Activated naive CD8-positive, alpha-beta T cell treated with anti-CD3 and anti-CD28 coated beads, Interleukin-2, amount 10 ng/mL, durations not matched to agents 7 days and 5 days (primary cell): Measurements from ENCODE around the gene STAT4. TPM values are rescaled to one million over a fixed set of nuclear protein-coding genes. Genes with fewer than 3 reads are reported as not detected.

Experiments
- ATAC-seq: fragments of 150-1000 bp; cut with Tn5 transposase; one replicate; pipeline ENCODE4 v1.10.0; 2021; ENCODE audit warnings: low read depth, moderate library complexity
- POLR2A ChIA-PET: fragments of 350-600 bp; sonication (Branson Sonifier 250); formaldehyde crosslinking; loops from one replicate; lab custom pipeline; 2021; ENCODE audit warnings: antibody characterized with exemption; lab: Charles Lee
- DNase-seq: peaks from one replicate; pipeline ENCODE4 v3.0.0; 2021
- H3K27ac Mint-ChIP-seq: one replicate; pipeline ENCODE4 v1.8.0; 2022; ENCODE audit warnings: mild to moderate bottlenecking, mixed read lengths
- H3K27me3 Mint-ChIP-seq: one replicate; pipeline ENCODE4 v1.8.0; 2022; ENCODE audit warnings: mild to moderate bottlenecking, moderate library complexity, mixed read lengths
- H3K36me3 Mint-ChIP-seq: one replicate; pipeline ENCODE4 v1.8.0; 2021; ENCODE audit warnings: mild to moderate bottlenecking, mixed read lengths
- H3K4me1 Mint-ChIP-seq: one replicate; pipeline ENCODE4 v1.8.0; 2021; ENCODE audit warnings: mixed read lengths
- H3K4me3 Mint-ChIP-seq: one replicate; pipeline ENCODE4 v1.8.0; 2022; ENCODE audit warnings: mild to moderate bottlenecking, moderate library complexity, mixed read lengths
- H3K9me3 Mint-ChIP-seq: one replicate; pipeline ENCODE4 v1.8.0; 2021; ENCODE audit warnings: mixed read lengths
- total RNA-seq, 2 experiments: library from RNA; stranded (reverse); gene quantifications; one replicate each; pipeline ENCODE4 v1.2.3, GENCODE V29; 2021

The STAT4 gene
- total RNA-seq, 2 experiments from 2014 or later: 170 to 177 TPM

DNA sequence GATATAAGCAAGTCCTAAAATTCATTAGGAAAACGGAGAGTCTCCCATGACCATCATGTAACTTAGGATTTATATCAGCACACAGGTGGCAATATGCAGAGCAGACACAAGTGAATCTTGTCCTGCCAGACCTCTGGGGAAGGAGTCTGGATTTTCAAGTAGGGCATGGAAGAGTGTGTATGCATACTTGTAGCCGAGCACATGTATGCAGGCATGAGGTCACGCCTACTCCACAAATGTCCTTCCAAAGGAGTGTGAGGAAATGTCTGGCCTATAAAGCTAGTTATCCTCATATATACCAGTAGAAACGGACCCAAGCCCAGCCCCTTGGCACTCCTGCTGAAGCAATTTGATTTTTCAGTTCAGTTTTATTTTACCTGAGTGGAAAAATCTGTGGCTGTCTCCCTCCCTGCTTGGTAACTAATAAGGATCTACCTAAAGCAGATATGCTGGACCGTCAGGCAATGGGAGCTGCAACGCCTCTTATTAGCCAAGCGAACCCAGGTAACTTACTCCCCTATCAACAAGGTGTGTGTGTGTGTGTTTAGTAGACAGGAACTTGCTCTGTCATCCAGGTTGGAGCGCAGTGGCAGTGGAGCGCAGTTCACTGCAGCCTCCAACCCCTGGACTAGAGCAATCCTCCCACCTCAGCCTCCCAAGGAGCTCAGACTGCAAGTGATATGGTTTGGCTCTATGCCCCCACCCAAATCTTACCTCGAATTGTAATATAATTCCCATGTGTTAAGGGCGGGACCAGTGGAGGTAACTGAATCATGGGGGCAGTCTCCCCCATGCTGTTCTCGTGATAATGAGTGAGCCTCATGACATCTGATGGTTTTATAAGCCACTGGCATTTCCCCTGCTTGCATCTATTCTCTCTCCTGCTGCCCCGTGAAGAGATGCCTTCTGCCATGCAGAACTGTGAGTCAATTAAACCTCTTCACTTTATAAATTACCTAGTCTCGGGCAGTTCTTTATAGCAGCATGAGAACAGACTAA is 139.6 kb downstream of the STAT4 start:
- Mint-ChIP-seq H3K9me3 (peaks cover 6% of the 10 kb centered on the region), H3K4me3 (no peak overlapping the region), H3K27me3 (no peaks in the 10 kb centered on the region), H3K27ac (no peak overlapping the region), H3K4me1 (peaks cover 44% of the 10 kb centered on the region), H3K36me3 (peaks cover 45% of the 10 kb centered on the region)
- POLR2A ChIA-PET: interaction anchor here (1.0 to 7.3 kb wide), 14 partner anchors 9 to 667 kb away, joined by 3 to 125 read pairs (median 16); partner anchors contain the start of genes GLS, NABP1 and STAT4
- ATAC-seq (no peak), DNase-seq (no peak)

DNA sequence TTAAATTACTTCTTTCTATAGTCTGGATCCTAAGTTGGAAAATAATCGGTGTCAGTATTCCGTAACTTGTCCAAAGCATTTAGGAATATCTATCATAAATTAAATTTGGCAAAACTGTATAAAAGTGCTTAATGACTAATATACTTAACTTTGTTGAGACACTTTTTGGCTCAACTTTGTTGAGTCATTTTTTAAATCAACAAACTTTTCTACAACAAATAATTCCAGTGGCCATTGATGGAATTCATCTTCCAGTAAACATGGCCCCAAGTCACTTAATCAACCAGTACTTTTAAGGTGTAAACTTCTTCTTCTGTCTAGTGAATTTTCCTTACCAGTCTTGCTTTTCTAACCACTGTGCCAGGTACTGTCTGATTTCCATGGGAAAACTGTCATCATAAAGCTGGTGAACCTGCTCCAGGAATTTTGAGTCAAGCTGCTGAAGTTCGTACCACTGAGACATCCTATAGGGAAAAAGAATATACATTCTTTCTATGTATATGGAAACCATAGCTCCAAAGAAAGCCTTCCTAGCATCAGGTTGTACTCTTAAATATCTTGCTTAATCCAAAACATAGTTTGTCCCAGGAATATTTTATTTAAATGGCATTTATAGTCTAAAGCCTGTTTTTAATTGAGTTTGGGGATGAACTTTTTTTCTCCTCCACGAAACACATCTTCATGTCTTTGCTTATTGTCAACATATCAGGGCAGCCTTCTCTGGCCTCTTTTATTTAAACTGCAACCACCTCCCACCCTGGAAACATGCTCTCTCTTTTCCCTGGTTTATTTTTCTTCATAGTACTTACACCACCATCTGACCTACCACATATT is 141.0 kb downstream of the STAT4 start:
- H3K27ac Mint-ChIP-seq: peak overlapping the region; percentile 71
- H3K4me3 Mint-ChIP-seq: peak overlapping the region; percentile 72
- H3K4me1 Mint-ChIP-seq: peaks cover 51% of the 10 kb centered on the region
- DNase-seq: no peak
- peaks cover 5% of the 10 kb centered on the region for H3K9me3 Mint-ChIP-seq
- POLR2A ChIA-PET: interaction anchor here (1.0 to 7.3 kb wide), 3 partner anchors 10 to 128 kb away, joined by 3 to 125 read pairs (median 73); no protein-coding TSS in a partner anchor
- ATAC-seq: no peak
- H3K27me3 Mint-ChIP-seq: no peaks in the 10 kb centered on the region
- peaks cover 53% of the 10 kb centered on the region for H3K36me3 Mint-ChIP-seq

DNA sequence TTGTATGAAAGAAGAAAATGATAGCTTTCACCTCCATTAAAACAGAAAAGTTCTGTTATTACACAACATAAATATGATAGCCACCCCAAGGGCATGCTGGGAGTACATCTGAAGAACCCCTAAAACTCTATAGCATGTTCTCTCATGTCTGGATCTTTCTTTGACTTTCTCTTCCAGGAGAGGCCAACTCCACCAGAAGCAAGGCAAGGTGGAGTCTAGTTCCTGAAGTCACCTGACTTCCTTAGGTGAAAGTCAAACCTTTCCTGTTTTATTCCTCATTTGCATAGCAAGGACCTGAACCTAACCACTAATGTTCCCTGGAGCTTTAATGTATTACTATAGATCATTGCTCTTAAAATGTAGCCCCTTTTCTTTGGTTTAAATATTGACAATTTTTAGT is 142.5 kb downstream of the STAT4 start:
- DNase-seq: no peak
- Mint-ChIP-seq H3K4me1 (peaks cover 63% of the 10 kb centered on the region), H3K36me3 (peaks cover 67% of the 10 kb centered on the region), H3K9me3 (peaks cover 15% of the 10 kb centered on the region), H3K4me3 (peak overlapping the region; percentile 69), H3K27ac (peak overlapping the region; percentile 78), H3K27me3 (no peaks in the 10 kb centered on the region)
- no peak for ATAC-seq
- POLR2A ChIA-PET: interaction anchor here (1.0 to 2.1 kb wide), 7 partner anchors 12 to 56 kb away, joined by 3 to 8 read pairs (median 4); no protein-coding TSS in a partner anchor

DNA sequence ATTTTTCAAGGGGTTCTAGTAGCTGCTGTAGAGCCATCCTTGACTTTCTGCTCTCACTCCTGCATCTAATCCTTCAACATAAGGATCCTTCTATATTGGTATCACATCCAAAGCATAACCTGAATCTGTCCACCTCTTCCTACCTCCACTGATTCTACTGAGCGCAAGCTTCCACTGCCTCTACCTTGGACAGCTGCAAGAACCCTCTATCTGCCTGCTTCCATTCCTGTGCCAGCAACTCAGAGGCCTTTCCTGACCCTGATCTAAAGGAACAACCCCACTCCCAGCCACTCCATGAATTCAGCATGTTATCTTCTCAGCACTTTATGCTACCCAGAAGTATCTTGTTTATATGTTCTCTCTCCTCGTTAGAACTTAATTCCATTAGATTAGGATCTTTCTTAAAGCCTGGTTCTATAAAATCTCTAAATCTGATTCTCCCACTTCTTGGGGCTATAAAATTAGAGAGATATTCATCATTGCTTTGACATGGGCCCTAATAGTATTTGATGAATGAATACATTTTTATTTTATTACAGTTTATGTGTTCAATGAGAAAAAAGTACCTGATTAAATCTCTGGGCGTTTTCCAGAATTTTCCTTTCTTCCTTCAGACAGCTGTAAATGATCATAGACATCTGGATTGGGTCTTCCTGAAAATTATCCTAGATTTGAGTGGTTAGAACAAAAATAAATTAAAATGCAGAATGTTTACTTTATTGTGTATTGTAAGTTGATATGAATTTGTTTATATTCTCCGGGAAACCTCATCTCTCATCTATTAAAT is 143.6 kb downstream of the STAT4 start:
- peaks cover 72% of the 10 kb centered on the region for H3K4me1 Mint-ChIP-seq
- no peaks in the 10 kb centered on the region for H3K27me3 Mint-ChIP-seq
- H3K9me3 Mint-ChIP-seq: peaks cover 15% of the 10 kb centered on the region
- POLR2A ChIA-PET: interaction anchor here (1.0 to 2.1 kb wide), 6 partner anchors 13 to 34 kb away, joined by 3 to 8 read pairs (median 4); no protein-coding TSS in a partner anchor
- peak overlapping the region; percentile 74 for H3K4me3 Mint-ChIP-seq
- ATAC-seq (no peak), DNase-seq (no peak)
- peaks cover 77% of the 10 kb centered on the region for H3K36me3 Mint-ChIP-seq
- peak overlapping the region; percentile 39 for H3K27ac Mint-ChIP-seq

DNA sequence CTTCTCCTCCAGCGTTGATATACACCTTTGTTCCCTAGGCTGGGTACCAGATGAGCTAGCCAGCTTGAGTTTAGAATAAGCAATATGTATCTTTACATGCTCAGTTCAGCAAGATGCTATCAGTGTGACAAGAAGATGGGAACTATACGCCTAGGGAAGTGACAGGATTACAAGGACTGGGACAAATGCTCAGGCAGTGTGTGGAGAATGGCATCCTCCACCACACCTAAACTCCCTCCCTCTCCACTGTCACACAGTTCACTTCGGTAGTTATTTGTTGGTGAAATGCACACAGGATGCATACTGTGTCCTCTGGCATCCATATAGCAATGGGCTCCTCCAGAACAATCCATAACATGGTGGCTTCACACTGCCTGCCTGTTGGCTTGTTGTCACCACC is 144.5 kb downstream of the STAT4 start:
- Mint-ChIP-seq H3K4me1 (peaks cover 74% of the 10 kb centered on the region), H3K4me3 (peak overlapping the region; percentile 35), H3K27ac (no peak overlapping the region), H3K9me3 (peaks cover 15% of the 10 kb centered on the region), H3K36me3 (peaks cover 85% of the 10 kb centered on the region), H3K27me3 (no peaks in the 10 kb centered on the region)
- POLR2A ChIA-PET: interaction anchor here (1.0 to 8.2 kb wide), 5 partner anchors 7 to 19 kb away, joined by 3 to 49 read pairs (median 4); partner anchors contain the start of gene STAT1
- ATAC-seq (no peak), DNase-seq (no peak)

DNA sequence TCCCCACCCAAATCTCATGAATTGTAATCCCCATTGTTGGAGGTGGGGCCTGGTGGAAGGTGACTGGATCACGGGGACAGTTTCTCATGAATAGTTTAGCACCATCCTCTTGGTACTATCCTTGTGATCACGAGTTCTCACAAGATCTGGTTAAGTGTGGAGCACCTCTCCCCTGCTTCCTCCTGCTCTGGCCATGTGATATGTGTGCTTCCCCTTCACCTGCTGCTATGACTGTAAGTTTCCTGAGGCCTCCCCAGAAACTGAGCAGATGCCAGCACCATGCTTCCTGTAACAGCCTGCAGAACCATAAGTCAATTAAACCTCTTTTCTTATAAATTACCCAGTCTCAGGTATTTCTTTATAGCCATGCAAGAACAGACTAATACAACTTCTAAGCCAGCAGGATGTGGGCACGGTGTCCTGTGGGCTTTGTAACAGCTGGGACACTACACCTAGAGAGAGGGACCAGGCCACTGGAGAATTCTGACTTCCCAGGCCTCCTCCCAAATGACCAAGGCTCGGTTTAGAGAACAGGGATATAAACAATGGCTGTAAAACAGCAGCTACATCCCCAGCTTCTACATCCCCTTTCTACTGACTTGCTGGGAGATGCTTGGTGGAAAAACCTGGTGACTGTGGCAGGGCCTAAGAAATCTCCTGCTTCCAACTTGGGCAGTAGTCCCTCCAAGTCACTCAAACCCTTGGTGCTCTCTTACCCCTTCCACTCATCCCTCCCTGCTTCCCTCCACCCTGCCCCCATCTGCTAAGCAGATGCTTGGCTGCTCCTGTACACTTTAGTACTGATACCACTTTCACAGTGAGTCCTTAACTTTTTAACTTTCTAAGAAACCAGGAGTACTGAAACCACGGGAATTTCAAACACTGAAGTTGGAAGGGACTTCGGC is 147.1 kb downstream of the STAT4 start:
- POLR2A ChIA-PET: interaction anchor here (1.0 to 8.2 kb wide), 3 partner anchors 9 to 22 kb away, joined by 4 to 49 read pairs (median 4); partner anchors contain the start of gene STAT1
- H3K4me3 Mint-ChIP-seq: peak overlapping the region; percentile 28
- H3K4me1 Mint-ChIP-seq: peaks cover 77% of the 10 kb centered on the region
- H3K27me3 Mint-ChIP-seq: no peaks in the 10 kb centered on the region
- ATAC-seq: peak; percentile 26
- H3K9me3 Mint-ChIP-seq: peaks cover 15% of the 10 kb centered on the region
- peaks cover 97% of the 10 kb centered on the region for H3K36me3 Mint-ChIP-seq
- H3K27ac Mint-ChIP-seq: peak overlapping the region; percentile 80
- no peak for DNase-seq

DNA sequence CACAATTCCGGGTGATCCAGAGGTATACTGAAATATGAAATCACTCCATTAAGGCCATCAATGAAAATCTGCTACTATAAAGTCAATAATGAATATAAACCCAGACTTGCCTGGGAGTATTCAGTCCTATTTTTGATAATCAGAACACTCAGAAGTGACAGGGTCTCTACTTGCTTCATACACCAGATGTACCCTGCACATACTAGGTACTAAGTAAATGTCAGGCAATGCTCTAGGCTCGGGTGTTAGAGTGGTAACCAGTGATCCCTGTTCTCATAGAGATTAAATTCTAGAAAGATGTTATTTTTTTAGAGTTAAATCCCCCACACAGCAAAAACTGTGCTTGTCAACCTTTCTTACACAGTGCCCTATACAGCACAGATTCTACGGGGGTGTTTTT is 149.2 kb downstream of the STAT4 start:
- peaks cover 11% of the 10 kb centered on the region for H3K9me3 Mint-ChIP-seq
- H3K27ac Mint-ChIP-seq: peak overlapping the region; percentile 6
- POLR2A ChIA-PET: interaction anchor here (1.4 to 8.2 kb wide), 3 partner anchors 11 to 19 kb away, joined by 5 to 49 read pairs (median 5); partner anchors contain the start of gene STAT1
- H3K36me3 Mint-ChIP-seq: peaks cover 92% of the 10 kb centered on the region
- H3K4me3 Mint-ChIP-seq: no peak overlapping the region
- H3K27me3 Mint-ChIP-seq: no peaks in the 10 kb centered on the region
- H3K4me1 Mint-ChIP-seq: peaks cover 73% of the 10 kb centered on the region
- ATAC-seq (no peak), DNase-seq (no peak)

DNA sequence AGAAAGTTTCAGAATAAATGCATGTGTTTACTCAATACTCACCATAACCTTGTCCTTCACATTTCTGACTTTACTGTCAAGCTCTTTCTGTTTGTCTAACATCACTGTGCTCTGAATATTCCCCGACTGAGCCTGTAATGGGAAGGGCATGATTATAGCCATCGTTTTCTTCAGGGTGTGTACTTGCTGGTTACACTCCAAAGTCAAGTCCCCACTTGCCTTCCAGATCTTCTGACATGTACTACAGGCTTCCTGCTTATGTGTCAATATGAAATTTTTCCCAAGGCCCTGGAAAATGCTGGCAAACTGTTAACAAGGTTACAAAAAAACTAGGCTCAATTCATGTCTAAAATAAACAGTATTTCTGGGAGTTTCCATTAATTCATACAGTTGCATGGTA is 149.8 kb downstream of the STAT4 start:
- peaks cover 11% of the 10 kb centered on the region for H3K9me3 Mint-ChIP-seq
- ATAC-seq (no peak), DNase-seq (no peak)
- H3K4me3 Mint-ChIP-seq: peak overlapping the region; percentile 4
- POLR2A ChIA-PET: interaction anchor here (1.4 to 8.2 kb wide), 3 partner anchors 12 to 19 kb away, joined by 5 to 49 read pairs (median 5); partner anchors contain the start of gene STAT1
- H3K36me3 Mint-ChIP-seq: peaks cover 92% of the 10 kb centered on the region
- peaks cover 72% of the 10 kb centered on the region for H3K4me1 Mint-ChIP-seq
- H3K27ac Mint-ChIP-seq: peak overlapping the region; percentile 68
- no peaks in the 10 kb centered on the region for H3K27me3 Mint-ChIP-seq

DNA sequence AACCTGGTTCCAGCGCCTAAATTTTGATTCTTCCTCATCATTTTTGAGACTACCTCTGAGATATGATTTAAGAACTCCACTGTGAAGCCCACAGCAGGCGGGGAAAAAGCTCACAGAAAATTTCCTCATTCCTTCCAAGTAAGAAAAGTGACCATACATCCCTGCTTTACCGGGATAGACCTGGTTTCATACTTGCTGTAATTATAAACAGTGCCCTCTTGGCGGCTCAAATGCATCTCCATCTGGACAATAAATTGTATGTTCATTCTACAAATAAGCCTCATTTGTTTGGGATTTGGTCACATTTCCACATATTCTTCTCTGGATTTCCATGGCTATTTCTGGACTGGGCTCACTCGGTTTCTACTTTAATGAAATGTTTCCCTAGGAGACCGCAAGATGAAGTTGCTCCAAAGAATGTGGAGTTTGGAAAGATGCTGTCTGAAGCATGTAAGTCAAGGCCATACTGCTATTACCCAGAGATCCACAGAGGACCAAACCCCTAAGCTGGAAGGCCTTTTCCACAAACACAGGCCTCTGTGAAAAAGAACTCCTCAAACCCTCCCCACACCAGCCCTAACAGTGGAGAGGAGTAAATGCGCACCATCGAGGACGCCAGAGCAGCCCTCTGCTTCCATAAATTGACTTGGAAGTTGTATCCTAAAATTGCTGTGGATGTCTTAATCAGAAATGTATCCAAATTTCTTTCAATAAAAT is 150.7 kb downstream of the STAT4 start:
- H3K27me3 Mint-ChIP-seq: no peaks in the 10 kb centered on the region
- H3K4me1 Mint-ChIP-seq: peaks cover 77% of the 10 kb centered on the region
- no peak for ATAC-seq
- POLR2A ChIA-PET: interaction anchor here (1.4 to 8.2 kb wide), 4 partner anchors 12 to 20 kb away, joined by 5 to 49 read pairs (median 5); partner anchors contain the start of gene STAT1
- DNase-seq: no peak
- H3K9me3 Mint-ChIP-seq: peaks cover 11% of the 10 kb centered on the region
- H3K36me3 Mint-ChIP-seq: peaks cover 92% of the 10 kb centered on the region
- no peak overlapping the region for H3K4me3 Mint-ChIP-seq
- H3K27ac Mint-ChIP-seq: peak overlapping the region; percentile 13

DNA sequence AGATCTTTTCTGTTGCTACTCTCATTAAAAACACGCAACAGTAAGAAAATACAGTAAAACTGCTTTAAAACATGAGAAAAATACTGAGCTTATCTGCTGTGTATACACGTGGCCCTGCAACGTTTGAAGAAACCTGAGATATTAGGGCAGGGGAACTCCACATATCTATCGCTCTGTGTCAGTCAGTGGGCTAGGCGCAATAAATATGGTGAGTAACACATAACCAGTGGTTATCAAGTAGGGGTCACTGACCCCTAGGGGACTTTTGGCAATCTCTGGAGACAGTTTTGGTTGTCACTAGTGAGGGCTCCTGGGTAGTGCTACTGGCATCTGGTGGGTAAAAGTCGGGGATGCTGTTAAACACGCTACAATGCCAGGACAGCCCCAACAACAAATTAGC is 151.7 kb downstream of the STAT4 start:
- POLR2A ChIA-PET: interaction anchor here (0.8 to 8.2 kb wide), 5 partner anchors 11 to 24 kb away, joined by 3 to 49 read pairs (median 7); partner anchors contain the start of gene STAT1
- no peak for ATAC-seq
- no peak for DNase-seq
- Mint-ChIP-seq H3K4me3 (no peak overlapping the region), H3K27ac (peak overlapping the region; percentile 14), H3K36me3 (peaks cover 88% of the 10 kb centered on the region), H3K4me1 (peaks cover 75% of the 10 kb centered on the region), H3K27me3 (no peaks in the 10 kb centered on the region), H3K9me3 (peaks cover 4% of the 10 kb centered on the region)
